ENCODE measurements around the gene DYRK1B. TPM values are rescaled to one million over a fixed set of nuclear protein-coding genes. Genes with fewer than 3 reads are reported as not detected.
"Not testable (repeated sequence)": the region's sequence is repeated elsewhere in the genome, so short reads cannot be mapped to it uniquely, and the experiment has no call there.

The DYRK1B gene
- total RNA-seq, 1 donor from 2014 or later = 35.8 TPM

DNA sequence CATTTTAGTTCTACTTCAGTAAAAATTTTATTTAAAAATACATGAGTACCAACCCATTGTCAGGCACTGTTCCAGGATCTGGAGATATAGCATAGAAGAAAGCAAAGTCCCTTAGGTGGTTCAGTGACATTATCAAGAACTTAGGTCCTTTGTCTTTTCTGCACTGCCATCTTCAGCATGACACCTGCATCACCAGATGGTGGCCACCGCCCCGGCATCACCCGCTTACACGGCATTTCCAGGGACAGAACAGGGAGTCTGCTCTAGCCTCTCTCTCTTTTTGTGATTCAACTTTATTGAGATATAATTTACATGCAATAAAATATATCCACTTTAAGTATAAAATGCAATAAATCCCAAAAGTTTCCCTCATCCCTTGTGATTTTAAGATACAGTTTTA is 23.5 kb downstream of the DYRK1B start:
- no peak for DNase-seq (ENCODE audit: low spot score)

DNA sequence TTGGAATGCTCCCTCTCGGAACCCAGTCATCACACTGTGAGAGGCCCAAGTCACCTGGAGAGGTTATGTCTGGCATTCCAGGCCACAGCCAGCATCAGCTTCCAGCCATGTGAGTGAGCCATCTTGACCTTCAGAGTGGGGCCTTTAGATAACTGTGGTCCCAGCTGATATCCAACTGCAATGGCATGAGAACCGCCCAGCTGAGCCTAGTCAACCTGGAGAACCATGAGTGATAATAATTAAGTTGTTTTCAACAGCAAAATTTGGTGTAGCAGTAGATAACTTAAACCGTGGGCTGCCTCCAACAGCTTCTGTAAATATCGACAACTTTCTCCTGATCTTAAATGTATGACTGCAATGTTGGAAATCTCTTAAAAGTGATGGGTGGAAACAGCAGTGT is 24.6 kb downstream of the DYRK1B start:
- DNase-seq (ENCODE audit: low spot score) = no peak

DNA sequence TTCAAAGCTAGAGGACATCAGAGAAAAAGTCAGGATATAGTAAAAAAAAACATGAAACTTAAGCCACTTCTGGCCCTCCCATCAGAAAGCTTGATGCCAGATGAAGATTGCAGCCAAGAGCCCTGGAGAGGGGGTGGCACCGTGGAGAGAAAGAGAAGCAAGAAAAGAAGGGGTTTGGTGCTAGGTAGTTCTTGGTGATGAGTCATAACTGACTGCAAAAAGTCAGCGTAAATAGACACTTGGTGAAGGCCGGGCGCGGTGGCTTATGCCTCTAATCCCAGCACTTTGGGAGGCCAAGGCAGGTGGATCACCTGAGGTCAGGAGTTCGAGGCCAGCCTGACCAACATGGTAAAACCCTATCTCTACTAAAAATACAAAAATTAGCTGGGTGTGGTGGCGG is 25.3 kb downstream of the DYRK1B start:
- not testable (repeated sequence) for DNase-seq (ENCODE audit: low spot score)

DNA sequence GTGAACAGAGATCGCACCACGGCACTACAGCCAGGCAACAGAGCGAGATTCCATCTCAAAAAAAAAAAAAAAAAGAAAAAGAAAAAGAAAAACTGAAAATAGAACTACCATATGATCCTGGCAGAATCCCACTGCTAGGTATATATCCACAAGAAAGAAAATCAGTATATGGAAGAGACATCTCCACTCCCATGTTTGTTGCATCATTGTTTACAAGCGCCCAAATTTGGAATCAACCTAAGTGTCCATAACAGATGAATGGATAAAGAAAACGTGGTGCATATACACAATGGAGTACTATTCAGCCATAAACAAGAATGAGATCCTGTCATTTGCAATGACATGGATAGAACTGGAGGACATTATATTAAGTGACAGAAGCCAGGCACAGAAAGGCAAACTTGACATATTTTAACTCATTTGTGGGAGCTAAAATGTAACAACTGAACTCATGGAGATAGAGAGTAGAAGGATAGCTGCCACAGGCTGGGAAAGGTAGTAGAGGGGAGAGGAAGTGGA is 26.1 kb downstream of the DYRK1B start:
- no peak for DNase-seq (ENCODE audit: low spot score)

DNA sequence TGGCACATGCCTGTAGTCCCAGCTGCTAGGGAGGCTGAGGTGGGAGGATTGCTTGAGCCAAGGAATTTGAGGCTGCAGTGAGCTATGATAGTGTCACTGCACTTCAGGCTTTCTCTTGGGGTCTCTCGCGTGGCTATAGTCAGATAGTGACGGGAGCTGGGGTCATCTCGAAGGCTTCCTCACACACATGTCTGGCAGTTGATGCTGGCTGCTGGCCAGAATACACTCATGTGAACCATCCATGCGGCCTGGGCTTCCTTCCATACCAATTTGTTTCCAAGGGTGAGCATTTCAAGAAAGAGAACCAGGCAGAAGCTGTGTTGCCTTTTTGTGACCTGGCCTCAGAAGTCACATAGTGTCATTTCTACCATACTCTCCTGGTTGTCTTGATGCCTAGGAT is 28.9 kb downstream of the DYRK1B start:
- no peak for DNase-seq (ENCODE audit: low spot score)

DNA sequence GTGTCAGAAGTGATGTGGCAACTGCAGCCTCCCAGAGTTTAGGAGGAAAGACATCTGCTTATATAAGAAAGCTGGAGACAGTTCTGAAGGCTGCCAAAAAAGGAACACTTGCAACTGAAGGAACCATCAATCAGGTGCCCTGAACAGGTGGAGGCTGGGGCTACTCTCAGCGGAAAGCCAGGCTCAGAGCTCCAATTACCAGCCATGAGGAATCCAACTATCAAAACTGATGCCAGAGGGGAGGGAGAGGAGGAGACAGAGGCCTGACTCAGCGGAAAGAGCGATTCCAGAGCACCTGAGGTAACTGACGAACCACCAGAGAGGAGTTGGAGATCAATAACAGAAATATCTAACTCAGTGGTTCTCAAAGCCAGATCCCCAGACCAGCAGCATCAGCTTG is 31.0 kb downstream of the DYRK1B start:
- no peak for DNase-seq (ENCODE audit: low spot score)

DNA sequence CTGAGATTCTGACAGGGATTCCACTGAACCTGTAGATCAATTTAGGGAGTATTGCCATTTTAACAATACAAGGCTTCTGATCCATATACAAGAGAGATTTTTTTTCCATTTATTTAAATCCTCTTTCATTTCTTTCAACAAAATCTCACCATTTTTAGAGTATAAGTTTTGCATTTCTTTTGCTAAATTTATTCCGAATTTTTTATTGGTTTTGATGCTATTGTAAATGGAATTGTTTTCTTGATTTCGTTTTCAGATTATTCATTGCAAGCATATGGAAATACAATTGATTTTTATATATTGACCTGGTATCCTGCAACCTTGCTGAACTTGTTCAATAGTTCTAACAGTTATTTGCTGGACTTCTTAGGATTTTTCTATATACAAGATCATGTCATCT is 36.9 kb downstream of the DYRK1B start:
- DNase-seq (ENCODE audit: low spot score) = no peak

DNA sequence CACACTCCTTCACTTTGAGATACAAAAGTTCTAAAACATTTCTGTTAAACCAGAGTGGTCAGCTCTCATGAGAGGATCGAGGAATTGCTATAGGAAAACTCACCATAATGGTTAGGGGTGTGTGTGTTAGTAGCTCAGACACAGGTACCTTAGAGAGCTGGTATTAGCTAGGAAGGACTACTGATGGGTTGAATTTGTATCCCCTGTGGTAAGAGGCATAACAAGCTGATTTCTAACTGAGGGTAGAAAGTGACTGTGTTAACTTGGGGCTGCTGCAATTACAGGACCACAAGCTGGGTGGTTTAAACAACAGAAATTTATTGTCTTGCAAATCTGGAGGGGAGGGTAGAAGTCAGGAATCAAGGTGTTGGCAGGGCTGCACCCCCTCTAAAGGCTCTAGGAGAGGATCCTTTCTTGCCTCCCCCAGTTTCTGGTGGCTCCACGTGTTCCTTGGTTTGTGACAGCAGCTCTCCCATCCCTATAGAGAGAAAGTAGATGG is 37.9 kb downstream of the DYRK1B start:
- DNase-seq (ENCODE audit: low spot score) = no peak

DNA sequence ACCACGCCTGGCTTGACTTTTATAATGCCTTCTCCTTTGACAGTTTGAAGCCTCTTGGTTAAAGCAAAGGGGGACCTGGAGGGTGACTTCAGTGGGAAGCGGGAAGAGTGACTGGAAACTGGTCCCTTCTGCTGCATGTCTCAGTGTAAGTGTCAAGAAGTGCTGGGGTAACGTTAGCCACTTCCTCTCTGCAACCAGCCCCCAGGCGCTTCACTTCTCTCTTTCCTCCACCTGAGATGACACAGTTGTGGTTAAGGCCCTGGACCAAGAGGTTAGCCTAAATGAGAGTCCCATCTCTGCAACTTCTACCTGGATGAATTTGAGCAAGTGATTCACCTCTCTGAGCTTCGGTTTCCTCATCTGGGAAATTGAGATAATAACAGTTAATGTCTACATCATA is 39.0 kb downstream of the DYRK1B start:
- DNase-seq (ENCODE audit: low spot score) = no peak

DNA sequence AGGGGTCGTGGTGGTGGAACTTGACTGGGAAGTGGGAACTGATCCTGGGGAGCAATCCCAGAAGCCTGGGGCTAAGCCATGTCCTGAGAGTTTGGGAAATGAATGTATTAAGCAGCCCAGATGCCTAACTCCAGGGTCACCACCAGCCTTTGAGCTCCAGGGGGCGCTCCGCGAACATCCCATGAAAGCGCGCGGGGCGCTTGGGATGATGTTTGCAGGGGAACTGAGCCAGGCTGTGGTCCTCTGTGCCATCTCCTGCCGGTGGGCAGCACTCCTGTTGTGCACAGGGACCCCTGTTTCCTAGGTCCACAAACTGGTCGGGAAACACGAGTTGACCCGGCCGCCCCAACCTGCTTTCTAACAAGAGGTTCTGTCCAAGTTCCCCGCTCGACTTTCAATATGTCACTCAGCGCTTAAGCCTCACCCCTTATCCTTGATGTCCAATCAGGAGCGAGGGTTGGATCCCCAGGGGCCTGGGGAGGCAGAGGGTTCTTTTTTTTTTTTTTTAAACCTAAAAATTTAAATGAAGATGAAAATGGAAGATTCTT is 40.9 kb downstream of the DYRK1B start:
- DNase-seq (ENCODE audit: low spot score) = peak; percentile 72

DNA sequence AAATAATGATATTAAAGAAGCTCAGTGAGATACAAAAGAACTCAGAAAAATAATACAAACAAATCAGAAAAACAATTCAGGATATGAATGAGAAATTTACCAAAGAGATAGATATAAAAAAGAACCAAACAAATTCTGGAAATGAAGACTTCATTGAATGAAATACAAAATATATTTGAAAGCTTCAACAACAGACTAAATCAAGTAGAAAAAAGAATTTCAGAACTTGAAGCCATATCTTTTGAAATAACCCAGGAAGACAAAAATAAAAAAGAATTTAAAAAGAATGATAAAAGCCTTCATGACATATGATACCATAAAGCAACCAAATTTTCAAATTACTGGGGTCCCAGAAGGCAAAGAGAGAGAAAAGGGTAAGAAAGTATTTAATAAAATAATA is 45.7 kb downstream of the DYRK1B start:
- no peak for DNase-seq (ENCODE audit: low spot score)

DNA sequence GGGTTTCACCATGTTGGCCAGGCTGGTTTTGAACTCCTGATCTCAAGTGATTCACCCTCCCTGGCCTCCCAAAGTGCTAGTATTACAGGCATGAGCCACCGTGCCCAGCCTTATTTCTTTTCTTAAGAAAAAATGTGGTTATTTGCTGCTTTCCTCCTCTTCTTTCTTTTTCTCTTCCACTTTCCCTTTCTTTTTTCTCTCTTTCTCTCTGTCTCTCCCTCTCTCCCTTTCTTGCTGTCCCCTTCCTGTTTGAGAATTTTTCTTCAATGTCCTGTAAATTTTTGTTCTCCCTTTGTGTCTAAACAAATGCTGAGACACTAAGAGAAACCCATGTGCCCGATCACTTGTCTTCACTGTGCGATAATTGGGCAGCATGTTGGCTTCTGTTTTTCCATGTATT is 53.1 kb downstream of the DYRK1B start:
- DNase-seq (ENCODE audit: low spot score) = no peak

DNA sequence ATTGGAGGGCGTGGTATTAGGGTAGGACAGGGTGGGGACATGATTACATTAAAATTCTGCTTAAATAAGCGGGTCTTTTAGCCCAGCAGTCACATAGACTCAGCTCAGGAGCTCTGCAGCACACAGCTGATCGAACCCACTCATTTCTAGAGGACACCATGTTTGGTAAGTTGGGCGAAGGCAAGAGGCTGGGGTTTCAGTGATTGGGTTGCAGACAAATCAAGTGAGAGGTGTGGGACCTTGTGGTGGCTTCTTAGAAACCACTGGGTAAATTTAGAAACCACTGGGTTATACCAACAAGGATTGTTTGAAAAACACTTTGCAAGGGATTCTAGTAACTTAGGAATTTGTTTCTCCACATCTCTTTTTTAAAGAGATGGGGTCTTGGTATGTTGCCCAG is 55.2 kb downstream of the DYRK1B start, which contains the start of gene LEUTX:
Gene LEUTX (plus strand): TSS at position 92 of the 400 bp plus-strand sequence. CDS start 67 bp downstream, at position 159.
- no peak for DNase-seq (ENCODE audit: low spot score)

Other genes starting within 250 kb of the DYRK1B start
- not detected for gene LGALS13, start 231.6 kb downstream of the DYRK1B start, total RNA-seq
- gene LGALS16, start 178.2 kb downstream of the DYRK1B start, total RNA-seq = not detected
- gene LGALS14, start 129.7 kb downstream of the DYRK1B start, total RNA-seq = not detected
- gene CLC, start 96.1 kb downstream of the DYRK1B start, total RNA-seq = 0.35 TPM
- not detected for gene LEUTX, start 55.3 kb downstream of the DYRK1B start, total RNA-seq
- 92.6 TPM for gene FBL, start 12.2 kb upstream of the DYRK1B start, total RNA-seq
- gene FCGBP, start 100.5 kb upstream of the DYRK1B start, total RNA-seq = 4,969 TPM
- 91.1 TPM for gene PSMC4, start 137.0 kb upstream of the DYRK1B start, total RNA-seq
- 7.0 TPM for gene ZNF546, start 162.9 kb upstream of the DYRK1B start, total RNA-seq
- gene ZNF780B, start 222.1 kb upstream of the DYRK1B start, total RNA-seq = 31.2 TPM